CD4-positive, alpha-beta T cell treated with Interleukin-6 for 4 hours (primary cell): ENCODE measurements around the gene MTA2.
"Not testable (repeated sequence)": the region's sequence is repeated elsewhere in the genome, so short reads cannot be mapped to it uniquely, and the experiment has no call there.

Experiments
- DNase-seq: peaks from one replicate; pipeline ENCODE4 v3.0.0-alpha.2; 2020; ENCODE audit warnings: mixed read lengths

Gene MTA2

GRCh38 chr11:62601372-62602140 lies at the start of gene MTA2:
Gene MTA2, minus strand, starts transcription at chr11:62601865. Its CDS starts 415 bp downstream, at chr11:62601450.
- DNase-seq = peak; percentile 99

GRCh38 chr11:62650283-62650682 lies 48.6 kb upstream of the MTA2 start:
- DNase-seq = not testable (repeated sequence)

- no peak for DNase-seq
Observed at GRCh38 chr11:62649486-62649885, 47.8 kb upstream of the MTA2 start.

- no peak for DNase-seq
Observed at GRCh38 chr11:62648967-62649364, 47.3 kb upstream of the MTA2 start.

- DNase-seq = no peak
Observed at GRCh38 chr11:62648185-62648966, 46.7 kb upstream of the MTA2 start.

- DNase-seq = no peak
Observed at GRCh38 chr11:62647609-62648005, 45.9 kb upstream of the MTA2 start.

GRCh38 chr11:62646825-62647608 lies 45.4 kb upstream of the MTA2 start:
- DNase-seq = no peak

GRCh38 chr11:62645946-62646824 lies 44.5 kb upstream of the MTA2 start, which contains the start of gene GANAB:
Gene GANAB, minus strand, starts transcription at chr11:62646613. Its CDS starts 14 bp downstream, at chr11:62646599.
- DNase-seq = peak; percentile 100

- DNase-seq = no peak
Observed at GRCh38 chr11:62645671-62645945, 43.9 kb upstream of the MTA2 start.

GRCh38 chr11:62644220-62644619 lies 42.6 kb upstream of the MTA2 start:
- DNase-seq = no peak

GRCh38 chr11:62632492-62632891 lies 30.8 kb upstream of the MTA2 start:
- no peak for DNase-seq

GRCh38 chr11:62627713-62628112 lies 26.0 kb upstream of the MTA2 start:
- DNase-seq = no peak

- DNase-seq = no peak
Observed at GRCh38 chr11:62622476-62623089, 20.9 kb upstream of the MTA2 start.

- DNase-seq = peak; percentile 97
Observed at GRCh38 chr11:62621567-62622470, 20.2 kb upstream of the MTA2 start, which contains the start of gene B3GAT3. Gene B3GAT3, minus strand, starts transcription at chr11:62621986. Its CDS starts 39 bp downstream, at chr11:62621947.

- DNase-seq = no peak
Observed at GRCh38 chr11:62621027-62621566, 19.4 kb upstream of the MTA2 start.

- DNase-seq = not testable (repeated sequence)
Observed at GRCh38 chr11:62616957-62617356, 15.3 kb upstream of the MTA2 start.

- DNase-seq = no peak
Observed at GRCh38 chr11:62615521-62615920, 13.9 kb upstream of the MTA2 start.

GRCh38 chr11:62614275-62614674 lies 12.6 kb upstream of the MTA2 start:
- peak; percentile 47 for DNase-seq

GRCh38 chr11:62613291-62613778 lies 11.7 kb upstream of the MTA2 start:
- DNase-seq = no peak
